HepG2 (cell line): ENCODE measurements around the gene ZKSCAN3. TPM values are rescaled to one million over a fixed set of nuclear protein-coding genes. Genes with fewer than 3 reads are reported as not detected.

Experiments used
- ATAC-seq: fragments of 200-7000 bp; cut with Tn5 transposase; 3 replicates; pipeline ENCODE4 v1.9.1; 2020; ENCODE audit warnings: mild to moderate bottlenecking, moderate library complexity
- BruUV-seq: library from RNA; stranded (reverse); fragments of 400-500 nt; replicated peaks from 2 replicates; lab custom pipeline; 2021; lab: Mats Ljungman, UMichigan
- CTCF ChIA-PET: fragments of 300-600 bp; formaldehyde crosslinking; extraction: SDS; loops from one replicate; lab custom pipeline; 2021; ENCODE audit warnings: low total read pairs, inconsistent platforms, low intra/inter-chr PET ratio; lab: Yijun Ruan, JAX
- POLR2A ChIA-PET: fragments of 350-600 bp; sonication (Branson Sonifier 250); formaldehyde crosslinking; loops from one replicate; lab custom pipeline; 2020; ENCODE audit warnings: antibody characterized with exemption, inconsistent platforms; lab: Yijun Ruan, JAX
- DNase-seq: peaks from one replicate; pipeline ENCODE4 v3.0.0-alpha.2; 2015; ENCODE audit warnings: low spot score
- FAIRE-seq: peaks from 3 replicates; lab custom pipeline; 2011; peaks lifted over from hg19 to GRCh38; lab: Jason Lieb, UNC
- H2AFZ ChIP-seq: one replicate; pipeline ENCODE4 v1.6.1; 2011; ENCODE audit warnings: low read length, inconsistent platforms
- H3K27ac ChIP-seq: fragments of 300-600 bp; 3 replicates; pipeline ENCODE4 v1.8.0; 2011; ENCODE audit warnings: mixed run types, mild to moderate bottlenecking, mixed read lengths, low read length, inconsistent platforms; ENCODE audit not compliant: insufficient read depth; ENCODE audit errors: extremely low read length
- H3K27me3 ChIP-seq, 2 experiments: fragments of 200-600 bp in 1 of 2; 2 replicates in 1 of 2; 3 replicates in 1 of 2; pipeline versions ENCODE4 v1.6.0 to v1.8.0; 2011; ENCODE audit warnings: low read length in 2 of 2, mild to moderate bottlenecking in 2 of 2, moderate library complexity in 2 of 2, inconsistent platforms in 1 of 2; ENCODE audit not compliant: insufficient read depth in 2 of 2, control insufficient read depth in 1 of 2
- H3K36me3 ChIP-seq, 2 experiments: fragments of 200-600 bp in 1 of 2; replicated peaks in 1 of 2; 2 replicates in 1 of 2; 3 replicates in 1 of 2; pipeline versions ENCODE4 v1.5.1 to v1.8.0; 2011; ENCODE audit warnings: low read length in 2 of 2, inconsistent platforms in 1 of 2; ENCODE audit not compliant: insufficient read depth in 2 of 2, control insufficient read depth in 1 of 2
- H3K4me1 ChIP-seq: 2 replicates; pipeline ENCODE4 v1.5.1; 2012; ENCODE audit warnings: low read length, inconsistent platforms; ENCODE audit not compliant: insufficient read depth
- H3K4me2 ChIP-seq: 2 replicates; pipeline ENCODE4 v1.6.0; 2011; ENCODE audit warnings: low read depth, low read length, inconsistent platforms
- H3K4me3 ChIP-seq, 3 experiments: fragments of 200-600 bp in 1 of 3; sonication (generic), shearing (Covaris generic) in 1 of 3; replicated peaks in 1 of 3; 2 replicates each; pipeline ENCODE4 v1.5.1; 2011 to 2016; ENCODE audit warnings: low read length in 3 of 3, inconsistent platforms in 2 of 3, low read depth in 2 of 3, mild to moderate bottlenecking in 2 of 3, control low read depth in 1 of 3, mixed read lengths in 1 of 3; ENCODE audit not compliant: insufficient read depth in 1 of 3
- H3K79me2 ChIP-seq: one replicate; pipeline ENCODE4 v1.6.1; 2011; ENCODE audit warnings: low read length, inconsistent platforms; ENCODE audit not compliant: insufficient read depth
- H3K9ac ChIP-seq: 2 replicates; pipeline ENCODE4 v1.6.0; 2011; ENCODE audit warnings: mild to moderate bottlenecking, low read depth, low read length, inconsistent platforms; ENCODE audit not compliant: insufficient read depth
- H3K9me3 ChIP-seq: 2 replicates; pipeline ENCODE4 v1.5.1; 2012; ENCODE audit warnings: mild to moderate bottlenecking, low read length
- H4K20me1 ChIP-seq: 2 replicates; pipeline ENCODE4 v1.6.0; 2011; ENCODE audit warnings: inconsistent platforms, mild to moderate bottlenecking, low read length, moderate library complexity; ENCODE audit not compliant: insufficient read depth
- ATF6 ChIP-seq: sonication (generic); formaldehyde crosslinking; conservative IDR thresholded peaks from 2 replicates; pipeline ENCODE4 v1.4.0; 2020; ENCODE audit warnings: missing genetic modification reagents
- HOXA3 ChIP-seq: sonication (generic); formaldehyde crosslinking; IDR thresholded peaks from 2 replicates; pipeline ENCODE4 v1.5.0; 2020; ENCODE audit warnings: missing genetic modification reagents
- MBNL3 ChIP-seq: fragments of 250-450 bp; sonication (Bioruptor Pico); conservative IDR thresholded peaks from 2 replicates; pipeline ENCODE4 v1.8.0; 2022; ENCODE audit warnings: mild to moderate bottlenecking, inconsistent platforms
- NFIB ChIP-seq: sonication (generic); formaldehyde crosslinking; IDR thresholded peaks from 2 replicates; pipeline ENCODE4 v1.9.0; 2021; ENCODE audit warnings: missing genetic modification reagents, mild to moderate bottlenecking, borderline replicate concordance
- RAD51 ChIP-seq: fragments of 450-650 bp; IDR thresholded peaks from 2 replicates; pipeline ENCODE4 v1.6.1; 2016; ENCODE audit warnings: borderline replicate concordance
- TMF1 ChIP-seq: sonication (generic); formaldehyde crosslinking; IDR thresholded peaks from 2 replicates; pipeline ENCODE4 v1.8.1; 2022; ENCODE audit warnings: low read depth, missing genetic modification reagents
- ZNF24 ChIP-seq: fragments of 450-650 bp; IDR thresholded peaks from 2 replicates; pipeline ENCODE4 v1.6.1; 2017; ENCODE audit warnings: antibody characterized with exemption, mild to moderate bottlenecking
- ZNF430 ChIP-seq: sonication (generic); formaldehyde crosslinking; IDR thresholded peaks from 2 replicates; pipeline ENCODE4 v1.9.0; 2021; ENCODE audit warnings: mild to moderate bottlenecking, missing genetic modification reagents
- ZNF678 ChIP-seq: sonication (generic); formaldehyde crosslinking; IDR thresholded peaks from 2 replicates; pipeline ENCODE4 v1.4.0; 2020; ENCODE audit warnings: mild to moderate bottlenecking, missing genetic modification reagents
- WGBS: methylation state at CpG from one replicate; pipeline ENCODE4 v1.1.6; 2017; ENCODE audit warnings: low lambda C conversion rate; 5-methylcytosine and 5-hydroxymethylcytosine counted together
- in situ Hi-C: cut with HindIII; loops from 2 replicates; pipeline ENCODE4 v1.10.0; 2017; ENCODE audit warnings: low pct_unique_long_range_greater_than_20kb; ENCODE audit not compliant: extremely low pct_ligation_motif_present
- intact Hi-C: fragments of 100-400 bp; cut with micrococcal nuclease; formaldehyde crosslinking; loops from one replicate; pipeline ENCODE4 v1.10.0; 2022; ENCODE audit not compliant: unreplicated experiment
- polyA plus RNA-seq, 8 experiments: library from polyadenylated mRNA; depleted of rRNA in 3 of 8; stranded (reverse) in 7 of 8; unstranded in 1 of 8; fragments of >200 nt; fragmentation: Illumina TruSeq in 4 of 8; extraction: Trizol in 4 of 8; gene quantifications; 2 replicates each; pipeline versions ENCODE4 v1.2.1 to v1.2.3, GENCODE V29; 2011 to 2016; ENCODE audit warnings: low read depth in 4 of 8, missing spikeins in 1 of 8, mixed read lengths in 1 of 8; ENCODE audit not compliant: insufficient read depth in 1 of 8
- total RNA-seq, 5 experiments: library from RNA; depleted of rRNA; stranded (reverse); fragments of >200 nt; fragmentation: Illumina TruSeq; extraction: Trizol; gene quantifications; 2 replicates each; pipeline ENCODE4 v1.2.3, GENCODE V29; 2016; ENCODE audit warnings: low read depth in 1 of 5

Gene ZKSCAN3
- total and polyA plus RNA-seq, 2 of the 13 experiments (the other 11 are each of a cell fraction or from before 2014, with no cell fraction given), result 3.3 to 7.4 TPM

DNA sequence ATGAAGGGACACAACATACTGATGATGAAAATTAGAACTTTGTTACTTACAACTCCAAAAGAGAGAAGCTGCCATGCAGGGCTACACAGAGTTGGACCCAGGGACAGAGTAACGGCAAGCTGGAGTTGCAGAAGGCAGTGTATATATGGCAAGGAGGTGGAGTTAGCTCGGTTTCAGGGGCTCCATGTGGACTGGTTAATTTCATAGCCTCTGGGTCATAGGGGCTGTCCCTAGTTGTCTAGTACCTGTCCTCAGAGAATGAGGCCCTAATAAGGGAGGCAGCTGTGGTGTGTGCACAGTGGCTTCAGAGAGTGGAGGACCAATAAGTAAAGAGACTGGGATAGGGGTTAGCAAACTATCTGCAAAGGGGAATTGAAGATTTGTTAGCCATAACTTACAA is 57.7 kb downstream of the ZKSCAN3 start:
- H2AFZ ChIP-seq, result no peak overlapping the region
- TF ChIP-seq ZNF24, result no peak
- H3K79me2 ChIP-seq, result no peaks in the 10 kb centered on the region
- ChIA-PET POLR2A (no interaction called here), CTCF (no interaction called here)
- no peaks in the 10 kb centered on the region for H3K4me1 ChIP-seq
- no peaks in the 10 kb centered on the region for H3K36me3 ChIP-seq
- BruUV-seq, result no TSS peak
- no peak overlapping the region for H3K4me3 ChIP-seq
- H4K20me1 ChIP-seq, result no peaks in the 10 kb centered on the region
- FAIRE-seq (no peak), ATAC-seq (no peak), DNase-seq (no peak)
- intact Hi-C loops (no loop called here), in situ Hi-C loops (no loop called here)
- H3K4me2 ChIP-seq, result no peak overlapping the region
- H3K9me3 ChIP-seq, result no peaks in the 10 kb centered on the region
- 0% methylated on average over 2 of the region's 2 CpGs for WGBS
- H3K27ac ChIP-seq, result no peak overlapping the region
- H3K9ac ChIP-seq, result no peak overlapping the region
- H3K27me3 ChIP-seq, result peaks cover 0 to 3% of the 10 kb centered on the region in 2 experiments; a peak in 1 of 5 replicates

GRCh38 chr6:28408076-28408802 is 58.5 kb downstream of the ZKSCAN3 start:
- FAIRE-seq, result no peak
- Histone ChIP-seq H3K4me2 (no peak overlapping the region), H3K36me3 (no peaks in the 10 kb centered on the region), H3K9me3 (no peaks in the 10 kb centered on the region), H3K79me2 (no peaks in the 10 kb centered on the region), H3K4me1 (no peaks in the 10 kb centered on the region), H2AFZ (no peak overlapping the region), H3K4me3 (no peak overlapping the region), H3K27me3 (peaks cover 0 to 3% of the 10 kb centered on the region in 2 experiments; a peak in 1 of 5 replicates), H3K27ac (no peak overlapping the region), H3K9ac (no peak overlapping the region), H4K20me1 (no peaks in the 10 kb centered on the region)
- ChIA-PET CTCF (no interaction called here), POLR2A (no interaction called here)
- WGBS, result 30% methylated on average over 5 of the region's 5 CpGs
- intact Hi-C loops, result no loop called here
- no TSS peak for BruUV-seq
- TF ChIP-seq NFIB (CRISPR knock-in tag), result no peak
- no peak for TF ChIP-seq HOXA3
- TF ChIP-seq MBNL3 (CRISPR knock-in tag), result no peak
- no peak for TF ChIP-seq ATF6 (CRISPR knock-in tag)
- no peak for TF ChIP-seq RAD51
- TF ChIP-seq TMF1 (CRISPR knock-in tag), result no peak
- no peak for TF ChIP-seq ZNF430 (CRISPR knock-in tag)
- TF ChIP-seq ZNF678, result no peak
- ATAC-seq, result no peak
- no peak for DNase-seq
- in situ Hi-C loops, result no loop called here
